Activated naive CD4-positive, alpha-beta T cell (primary cell): ENCODE results near the gene MYO7A.

Experiments
- DNase-seq, 4 experiments: peaks; one replicate each; lab custom pipeline; 2025; lab: John Stamatoyannopoulos, UW

MYO7A gene

DNA sequence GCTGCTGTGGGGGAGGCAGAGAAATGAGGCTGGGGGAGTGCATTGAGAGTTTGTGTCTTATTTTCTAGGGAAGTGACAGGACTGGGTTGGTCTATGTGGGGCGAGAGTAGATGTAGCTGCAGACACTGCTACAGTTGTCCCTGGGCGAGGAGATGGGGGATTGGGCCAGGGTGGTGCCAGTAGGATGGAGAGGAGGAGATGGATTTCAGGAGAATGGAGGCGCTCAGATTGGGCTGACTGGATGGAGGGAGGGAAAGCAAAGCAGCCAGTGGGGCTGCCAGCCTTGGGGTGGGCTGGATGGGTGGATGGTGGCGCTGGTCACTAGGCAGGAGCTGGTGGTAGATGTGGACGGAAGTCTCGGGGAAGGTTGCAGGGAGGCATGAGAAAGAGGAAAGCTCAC, 16.1 kb upstream of the MYO7A start:
- DNase-seq = no peak

GRCh38 chr11:77112641-77113381, 15.2 kb upstream of the MYO7A start:
- no peak for DNase-seq

GRCh38 chr11:77113382-77114088, 14.5 kb upstream of the MYO7A start:
- peak in 1 of 4 experiments; percentile 2 for DNase-seq

DNA sequence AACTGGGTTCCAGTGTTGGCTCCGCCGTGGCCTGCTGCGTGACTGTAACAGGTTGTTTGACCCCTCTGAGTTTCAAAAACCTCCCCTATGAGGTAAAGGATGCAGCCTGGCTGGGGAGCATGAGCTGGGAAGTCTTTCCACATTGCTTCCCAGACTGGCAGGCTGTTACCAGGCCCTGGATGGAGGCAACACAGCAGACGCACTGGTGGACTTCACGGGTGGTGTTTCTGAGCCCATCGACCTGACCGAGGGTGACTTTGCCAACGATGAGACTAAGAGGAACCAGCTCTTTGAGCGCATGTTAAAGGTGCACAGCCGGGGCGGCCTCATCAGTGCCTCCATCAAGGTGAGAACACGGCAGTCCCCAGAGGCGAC, 14.0 kb upstream of the MYO7A start:
- DNase-seq = no peak

DNA sequence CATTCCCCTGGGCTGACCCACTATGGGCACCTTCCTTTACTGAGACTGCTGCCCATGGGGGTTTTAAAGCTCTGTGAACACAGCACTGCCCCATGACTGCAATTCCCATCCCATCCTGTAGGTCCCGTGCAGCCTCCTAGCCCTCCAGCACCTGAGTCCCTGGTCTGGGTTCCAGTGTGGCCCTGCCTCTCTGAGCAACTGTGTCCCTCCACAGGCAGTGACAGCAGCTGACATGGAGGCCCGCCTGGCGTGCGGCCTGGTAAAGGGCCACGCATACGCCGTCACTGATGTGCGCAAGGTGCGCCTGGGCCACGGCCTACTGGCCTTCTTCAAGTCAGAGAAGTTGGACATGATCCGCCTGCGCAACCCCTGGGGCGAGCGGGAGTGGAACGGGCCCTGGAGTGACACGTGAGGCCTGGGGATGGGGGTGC, 12.8 kb upstream of the MYO7A start:
- no peak for DNase-seq

DNA sequence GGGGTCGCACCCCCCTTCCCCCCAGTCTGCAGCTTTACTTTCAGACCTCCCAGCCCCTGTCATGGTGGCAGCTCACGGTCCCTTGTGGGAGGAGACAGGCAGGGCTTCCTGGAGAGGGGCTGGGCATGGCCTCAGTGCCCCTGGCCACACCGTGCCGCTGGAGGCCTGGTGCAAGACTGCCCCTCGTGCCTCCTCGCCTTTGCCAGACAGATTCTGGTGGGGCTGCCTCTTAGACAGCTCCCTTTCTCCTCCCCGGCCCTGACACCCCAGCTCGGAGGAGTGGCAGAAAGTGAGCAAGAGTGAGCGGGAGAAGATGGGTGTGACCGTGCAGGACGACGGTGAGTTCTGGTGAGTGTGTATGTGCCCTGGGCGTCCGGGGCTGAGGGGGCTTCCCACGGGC, 12.1 kb upstream of the MYO7A start:
- no peak for DNase-seq

GRCh38 chr11:77117492-77117891, 10.6 kb upstream of the MYO7A start:
- DNase-seq = no peak

- no peak for DNase-seq
Measured at GRCh38 chr11:77118086-77118485, 10.0 kb upstream of the MYO7A start.

- no peak for DNase-seq
Measured at GRCh38 chr11:77118971-77119370, 9.1 kb upstream of the MYO7A start.

DNA sequence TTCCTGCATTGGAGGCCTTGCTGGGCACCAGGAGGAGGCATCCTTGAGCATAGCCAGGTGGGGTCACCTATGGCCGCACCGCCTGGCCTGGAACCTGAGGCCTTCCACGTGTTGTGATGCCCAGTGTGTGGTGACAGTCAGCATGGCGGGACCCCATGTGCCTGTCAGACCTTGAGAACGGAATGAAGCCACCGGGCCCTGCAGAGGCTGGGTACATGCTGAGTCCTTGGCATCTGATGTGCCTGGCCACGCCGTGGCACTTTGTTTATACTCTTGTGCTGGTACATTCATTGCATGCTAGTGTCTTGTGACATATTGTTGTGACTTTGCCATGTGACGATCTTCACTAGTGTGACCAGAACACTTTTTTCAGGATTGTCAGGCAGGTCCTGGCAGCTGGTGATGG, 8.5 kb upstream of the MYO7A start:
- DNase-seq = no peak

- DNase-seq = no peak
Measured at GRCh38 chr11:77120571-77120970, 7.5 kb upstream of the MYO7A start.

DNA sequence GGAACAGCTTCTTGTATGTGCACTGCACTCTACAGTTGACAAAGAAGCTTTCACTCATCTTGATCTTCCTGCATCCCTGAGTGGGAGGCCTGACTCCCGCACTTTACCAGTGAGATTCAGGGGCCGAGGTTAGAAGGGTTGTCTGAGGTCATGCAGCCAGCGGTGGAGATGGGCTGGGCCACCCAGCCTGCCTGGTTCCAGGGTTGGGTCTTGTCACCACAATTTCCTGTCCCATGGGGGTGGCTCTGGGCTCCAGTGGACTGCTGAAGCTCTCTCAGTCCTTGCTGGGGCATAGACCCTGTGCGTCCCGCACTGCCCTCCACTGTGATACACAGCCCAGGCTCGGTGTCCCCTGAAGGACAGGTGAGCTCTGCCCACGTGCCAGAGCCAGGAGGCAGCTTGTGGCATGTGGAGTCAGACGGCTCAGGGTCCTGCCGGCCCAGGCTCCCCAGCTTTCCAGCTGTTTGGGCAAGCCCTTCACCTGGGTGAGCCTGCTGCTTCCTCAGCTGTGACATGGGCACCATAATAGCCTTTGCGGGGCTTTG, 6.9 kb upstream of the MYO7A start:
- no peak for DNase-seq

GRCh38 chr11:77121876-77122575, 6.0 kb upstream of the MYO7A start:
- no peak for DNase-seq

DNA sequence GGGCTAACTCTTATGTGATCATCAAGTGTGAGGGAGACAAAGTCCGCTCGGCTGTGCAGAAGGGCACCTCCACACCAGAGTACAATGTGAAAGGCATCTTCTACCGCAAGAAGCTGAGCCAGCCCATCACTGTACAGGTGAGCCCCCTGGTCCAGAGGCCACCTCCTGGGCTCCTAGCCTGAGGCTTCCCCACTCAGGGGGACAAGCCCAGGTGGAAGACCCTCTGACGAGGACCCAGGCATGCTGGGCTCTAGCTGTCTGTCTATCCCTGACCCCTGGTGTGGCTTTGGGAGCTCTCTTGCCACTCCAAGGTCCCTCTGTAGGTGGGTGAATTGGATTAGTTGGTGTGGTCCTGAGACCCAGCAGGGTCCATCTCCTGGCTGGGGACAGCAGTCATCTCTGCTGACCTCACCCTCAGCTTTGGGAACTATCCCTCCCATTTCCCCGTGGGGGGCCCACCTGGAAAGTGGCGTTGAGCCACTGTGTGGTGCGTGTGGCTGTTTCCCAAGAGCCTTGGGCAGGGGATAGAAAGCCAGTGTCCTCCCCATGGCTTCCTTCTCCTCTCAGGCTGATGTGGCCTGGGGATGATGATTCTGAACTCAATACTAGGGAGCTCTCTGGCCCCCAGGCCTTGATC, 5.4 kb upstream of the MYO7A start:
- DNase-seq = no peak

DNA sequence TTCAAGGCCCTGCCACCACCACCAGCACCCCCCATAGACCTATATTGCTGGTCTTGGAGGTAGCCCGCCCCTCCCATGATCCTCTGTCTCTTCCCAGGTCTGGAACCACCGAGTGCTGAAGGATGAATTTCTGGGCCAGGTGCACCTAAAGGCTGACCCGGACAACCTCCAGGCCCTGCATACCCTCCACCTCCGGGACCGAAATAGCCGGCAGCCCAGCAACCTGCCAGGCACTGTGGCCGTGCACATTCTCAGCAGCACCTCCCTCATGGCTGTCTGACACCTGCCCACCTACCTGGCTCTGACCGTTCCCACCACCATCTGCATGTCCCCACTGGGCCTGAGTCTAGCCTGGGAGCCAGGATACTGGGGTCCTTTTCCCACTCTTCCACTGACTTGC, 4.5 kb upstream of the MYO7A start:
- no peak for DNase-seq

- DNase-seq = no peak
Measured at GRCh38 chr11:77124041-77124440, 4.0 kb upstream of the MYO7A start.

- no peak for DNase-seq
Measured at GRCh38 chr11:77124488-77124887, 3.6 kb upstream of the MYO7A start.

GRCh38 chr11:77125191-77125590, 2.9 kb upstream of the MYO7A start:
- DNase-seq = no peak

DNA sequence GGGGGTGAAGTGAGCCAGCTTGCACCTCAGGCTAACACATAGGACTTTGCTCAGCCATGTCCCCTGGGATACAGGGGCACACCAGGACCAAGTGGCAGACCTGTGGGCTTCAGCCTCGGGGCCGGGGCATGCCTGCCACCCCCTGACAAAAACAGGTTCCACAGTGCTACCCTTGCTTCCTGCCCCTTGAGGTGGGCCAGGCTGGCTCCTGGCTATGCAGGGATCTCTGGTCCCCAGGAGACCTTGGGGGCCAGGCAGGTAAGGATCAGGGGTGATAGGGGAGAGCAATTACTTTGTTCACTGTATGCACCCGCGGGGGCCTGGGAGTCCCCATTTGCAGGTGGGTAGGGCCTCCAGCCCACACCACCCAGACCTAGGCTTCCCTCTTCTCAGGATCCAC, 2.4 kb upstream of the MYO7A start:
- DNase-seq = no peak

DNA sequence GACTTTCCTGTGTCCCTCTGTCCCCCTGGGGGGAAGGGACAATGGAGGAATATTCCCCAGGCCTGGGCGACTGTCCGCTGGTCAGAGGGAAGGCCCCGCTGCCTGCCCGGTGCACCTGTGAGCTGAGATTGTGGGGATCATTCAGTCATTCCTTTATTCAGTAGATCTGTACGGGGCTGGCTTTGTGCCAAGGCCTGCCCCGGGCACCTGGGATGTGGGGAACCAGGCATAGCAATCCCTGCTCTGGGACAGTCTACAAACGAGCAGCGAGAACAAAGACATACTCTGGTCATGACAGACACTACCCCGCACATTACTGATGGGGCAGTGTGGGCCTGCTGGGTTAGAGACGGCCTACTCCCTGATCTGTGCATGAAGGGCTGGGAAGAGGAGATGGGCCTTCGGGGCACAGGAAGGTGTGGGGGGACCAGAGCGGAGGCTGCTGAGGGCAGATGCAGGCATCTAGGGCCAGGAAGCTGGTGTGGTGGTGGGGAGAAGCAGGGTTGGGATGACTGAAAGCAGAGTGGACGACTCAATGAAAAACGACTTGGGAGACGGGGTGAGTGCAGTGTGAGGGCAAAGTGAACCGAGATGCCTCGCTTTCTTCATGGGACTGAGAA, 1.8 kb upstream of the MYO7A start:
- DNase-seq = no peak

GRCh38 chr11:77126861-77127234, 1.2 kb upstream of the MYO7A start:
- no peak for DNase-seq
